NCI-H1436 treated with DMSO at 0.1 percent for 48 hours (cell line): ENCODE measurements around the gene ZXDC.

Source experiments
- DNase-seq: peaks from one replicate; lab custom pipeline; 2025; lab: John Stamatoyannopoulos, UW

ZXDC gene, protein sequence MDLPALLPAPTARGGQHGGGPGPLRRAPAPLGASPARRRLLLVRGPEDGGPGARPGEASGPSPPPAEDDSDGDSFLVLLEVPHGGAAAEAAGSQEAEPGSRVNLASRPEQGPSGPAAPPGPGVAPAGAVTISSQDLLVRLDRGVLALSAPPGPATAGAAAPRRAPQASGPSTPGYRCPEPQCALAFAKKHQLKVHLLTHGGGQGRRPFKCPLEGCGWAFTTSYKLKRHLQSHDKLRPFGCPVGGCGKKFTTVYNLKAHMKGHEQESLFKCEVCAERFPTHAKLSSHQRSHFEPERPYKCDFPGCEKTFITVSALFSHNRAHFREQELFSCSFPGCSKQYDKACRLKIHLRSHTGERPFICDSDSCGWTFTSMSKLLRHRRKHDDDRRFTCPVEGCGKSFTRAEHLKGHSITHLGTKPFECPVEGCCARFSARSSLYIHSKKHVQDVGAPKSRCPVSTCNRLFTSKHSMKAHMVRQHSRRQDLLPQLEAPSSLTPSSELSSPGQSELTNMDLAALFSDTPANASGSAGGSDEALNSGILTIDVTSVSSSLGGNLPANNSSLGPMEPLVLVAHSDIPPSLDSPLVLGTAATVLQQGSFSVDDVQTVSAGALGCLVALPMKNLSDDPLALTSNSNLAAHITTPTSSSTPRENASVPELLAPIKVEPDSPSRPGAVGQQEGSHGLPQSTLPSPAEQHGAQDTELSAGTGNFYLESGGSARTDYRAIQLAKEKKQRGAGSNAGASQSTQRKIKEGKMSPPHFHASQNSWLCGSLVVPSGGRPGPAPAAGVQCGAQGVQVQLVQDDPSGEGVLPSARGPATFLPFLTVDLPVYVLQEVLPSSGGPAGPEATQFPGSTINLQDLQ

DNA sequence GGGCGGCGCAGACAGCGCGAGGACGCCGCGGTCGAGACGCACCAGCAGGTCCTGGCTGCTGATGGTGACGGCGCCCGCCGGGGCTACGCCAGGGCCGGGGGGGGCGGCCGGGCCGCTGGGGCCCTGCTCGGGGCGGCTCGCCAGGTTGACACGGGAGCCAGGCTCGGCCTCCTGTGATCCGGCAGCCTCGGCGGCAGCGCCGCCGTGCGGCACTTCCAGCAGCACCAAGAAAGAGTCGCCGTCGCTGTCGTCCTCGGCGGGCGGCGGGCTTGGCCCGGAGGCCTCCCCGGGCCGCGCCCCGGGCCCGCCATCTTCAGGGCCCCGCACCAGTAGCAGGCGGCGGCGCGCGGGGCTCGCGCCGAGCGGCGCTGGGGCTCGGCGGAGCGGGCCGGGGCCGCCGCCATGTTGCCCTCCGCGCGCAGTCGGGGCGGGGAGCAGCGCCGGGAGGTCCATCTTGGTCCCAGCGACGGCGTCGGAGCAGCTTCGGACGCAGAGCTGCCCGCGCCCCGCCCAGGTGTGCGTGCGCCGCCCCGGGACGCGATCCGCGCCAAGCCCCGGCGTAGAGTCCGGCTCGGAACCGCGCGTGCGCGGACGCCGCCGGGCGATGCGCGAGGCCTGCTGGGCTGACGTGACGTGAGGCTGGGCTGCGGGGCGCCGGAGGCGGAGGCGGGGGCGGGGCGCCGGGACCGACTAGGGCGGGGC, at the start of gene ZXDC:
Gene ZXDC, minus strand, starts transcription at position 479 of the 702 bp plus-strand sequence. Its CDS starts 26 bp downstream, at position 453.
- peak; percentile 55 for DNase-seq

DNA sequence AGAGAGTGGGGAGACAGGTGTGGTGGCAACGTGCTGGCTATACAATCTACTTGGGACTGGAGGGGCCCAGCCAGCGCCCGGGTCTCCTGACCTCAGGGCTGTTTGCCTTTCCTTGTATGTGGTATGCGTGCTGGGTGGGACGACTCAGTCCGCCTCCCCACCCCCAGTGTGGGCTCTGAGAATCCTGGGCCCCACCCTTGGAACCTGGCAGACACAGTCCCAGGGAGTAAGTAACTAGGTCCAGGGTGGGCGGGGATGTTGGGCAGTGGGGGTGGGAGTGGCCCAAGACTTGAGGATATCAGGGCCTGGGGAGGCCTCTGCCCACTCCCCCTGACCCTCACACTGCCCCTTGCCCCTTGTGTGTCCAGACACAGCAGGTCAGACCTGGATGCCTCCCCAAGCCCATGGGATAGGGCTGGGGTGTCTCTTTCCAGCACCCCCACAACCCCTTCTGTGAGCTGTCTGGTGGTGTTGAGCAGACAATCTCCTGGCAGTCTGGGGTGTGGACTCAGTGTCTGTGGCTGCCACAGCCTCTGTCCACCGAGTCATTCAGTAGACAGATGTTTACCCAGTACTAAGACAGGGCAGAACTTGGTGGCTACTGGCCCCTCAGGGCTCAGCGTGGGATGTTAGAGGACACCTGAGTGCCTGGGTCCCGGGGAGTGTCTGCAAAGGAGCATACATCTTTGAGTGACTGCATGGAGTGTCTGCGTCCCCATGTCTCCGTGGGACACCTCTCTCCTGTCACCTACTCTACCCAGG, 49.6 kb upstream of the ZXDC start:
- no peak for DNase-seq

DNA sequence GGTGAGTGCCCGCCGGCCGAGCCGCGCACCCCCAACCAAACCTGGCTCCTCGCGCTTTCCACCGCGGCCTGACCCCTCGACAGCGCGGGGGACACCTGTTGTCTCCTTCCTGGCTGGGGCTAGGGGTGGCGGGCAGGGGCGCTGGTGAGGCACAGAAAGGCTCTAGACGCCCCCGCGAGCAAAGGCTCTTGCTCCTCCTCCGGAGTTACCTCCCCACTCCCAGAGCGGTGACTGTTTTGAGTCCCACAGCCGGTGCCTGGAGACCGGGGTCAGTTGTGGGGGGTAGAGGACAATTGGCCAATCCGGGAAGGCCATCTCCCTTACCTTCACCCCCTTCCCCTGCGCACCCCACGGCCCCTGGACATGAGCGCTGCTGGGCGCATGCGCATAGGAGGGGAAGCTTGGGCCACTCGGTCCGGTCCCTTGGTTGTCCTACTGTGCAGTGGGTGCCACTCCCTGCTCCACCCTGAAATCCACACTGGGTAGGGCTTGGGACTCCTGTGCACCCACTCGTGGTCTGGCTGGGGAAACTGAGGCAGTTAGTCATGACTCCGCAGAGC, 48.8 kb upstream of the ZXDC start:
- no peak for DNase-seq

DNA sequence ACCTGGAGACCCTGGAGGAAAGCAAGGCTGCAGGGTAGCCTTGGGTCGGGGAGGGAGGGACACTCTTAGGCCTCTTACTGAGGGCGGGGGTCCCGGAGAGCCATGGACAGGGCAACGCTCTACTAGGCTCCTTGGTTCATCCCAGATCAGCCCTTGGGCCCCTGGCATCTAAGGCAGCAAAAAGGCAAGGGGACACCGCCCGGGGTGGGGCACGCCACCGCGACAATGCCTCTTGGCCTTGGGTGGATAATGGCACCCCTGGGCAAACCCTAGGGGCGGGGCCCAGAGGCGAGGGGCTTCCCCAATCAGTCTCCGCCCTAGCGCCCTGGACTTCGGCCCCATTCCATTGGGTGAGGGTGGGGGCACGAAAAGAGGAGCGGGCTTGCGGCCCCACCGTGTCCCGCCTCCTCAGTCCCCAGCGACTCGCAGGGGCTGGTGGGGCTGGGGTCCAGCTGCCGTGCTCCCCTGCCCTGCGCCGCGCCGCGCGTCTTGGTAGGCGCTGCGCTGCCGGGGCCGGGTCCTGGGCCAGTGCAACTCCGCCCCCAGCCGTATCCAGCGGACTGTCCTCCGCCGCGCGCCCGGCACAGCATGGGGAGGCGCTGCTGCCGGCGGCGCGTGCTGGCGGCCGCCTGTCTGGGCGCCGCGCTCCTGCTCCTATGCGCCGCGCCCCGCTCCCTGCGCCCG, 48.2 kb upstream of the ZXDC start, which contains the start of gene CHST13:
Gene CHST13, plus strand, starts transcription at position 411 of the 684 bp plus-strand sequence. Its CDS starts 178 bp downstream, at position 589.
- DNase-seq, result no peak

DNA sequence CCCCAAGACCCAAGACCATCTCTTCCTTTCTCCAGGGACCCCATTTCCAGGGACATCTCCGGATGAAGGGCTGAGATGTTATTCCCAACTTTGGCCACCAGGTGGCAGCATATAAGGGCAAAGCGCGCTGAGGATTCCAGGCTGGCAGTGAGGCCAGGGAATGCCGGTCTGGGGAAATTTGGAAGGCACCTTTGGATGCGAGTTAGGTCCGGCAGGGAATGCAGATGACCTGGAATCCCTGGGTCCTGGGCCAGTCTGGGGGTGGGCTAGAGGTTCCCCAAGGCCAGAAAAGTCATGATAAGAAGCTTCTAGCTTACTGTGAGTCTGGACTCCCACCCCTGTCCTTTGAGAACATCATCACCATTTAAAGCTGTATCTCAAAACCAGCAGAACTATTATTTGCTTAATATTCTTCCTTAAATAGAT, 46.7 kb upstream of the ZXDC start:
- no peak for DNase-seq

DNA sequence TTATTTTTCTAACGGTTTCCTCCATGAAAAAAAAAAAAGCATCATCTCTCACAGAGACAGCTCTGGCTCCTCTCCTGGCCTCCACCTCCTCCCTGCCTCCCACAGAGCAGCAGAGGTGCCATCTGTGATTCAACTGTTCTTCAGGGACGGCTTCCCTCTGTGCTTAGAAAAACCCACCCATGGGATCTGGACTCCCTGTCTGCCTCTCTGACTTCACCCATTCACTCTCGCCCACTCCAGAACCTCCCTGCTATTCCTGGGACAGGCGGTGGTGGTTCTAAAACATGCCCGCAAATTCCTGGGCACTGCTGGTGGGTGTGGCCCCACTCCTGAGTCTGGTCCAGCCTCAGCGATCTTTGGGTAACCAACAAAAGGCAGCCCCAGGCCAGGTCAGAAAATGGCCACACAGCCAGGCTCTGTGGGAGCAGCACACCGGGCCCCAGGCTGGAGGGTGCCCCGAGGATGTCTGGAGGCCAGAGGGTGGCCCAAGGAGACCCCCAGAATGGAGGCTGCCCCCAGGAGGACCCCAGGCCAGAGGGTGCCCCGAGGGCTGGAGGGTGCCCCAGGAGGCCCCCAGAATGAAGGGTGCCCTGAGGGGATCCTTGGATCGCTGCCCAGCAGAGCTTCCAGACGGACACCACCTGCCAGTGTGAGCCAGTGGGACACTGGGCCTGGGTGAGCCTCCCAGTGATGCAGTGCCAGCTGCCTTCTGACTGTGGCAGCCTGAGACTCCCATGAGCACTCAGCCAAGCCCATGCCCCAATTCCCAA, 45.6 kb upstream of the ZXDC start:
- no peak for DNase-seq

DNA sequence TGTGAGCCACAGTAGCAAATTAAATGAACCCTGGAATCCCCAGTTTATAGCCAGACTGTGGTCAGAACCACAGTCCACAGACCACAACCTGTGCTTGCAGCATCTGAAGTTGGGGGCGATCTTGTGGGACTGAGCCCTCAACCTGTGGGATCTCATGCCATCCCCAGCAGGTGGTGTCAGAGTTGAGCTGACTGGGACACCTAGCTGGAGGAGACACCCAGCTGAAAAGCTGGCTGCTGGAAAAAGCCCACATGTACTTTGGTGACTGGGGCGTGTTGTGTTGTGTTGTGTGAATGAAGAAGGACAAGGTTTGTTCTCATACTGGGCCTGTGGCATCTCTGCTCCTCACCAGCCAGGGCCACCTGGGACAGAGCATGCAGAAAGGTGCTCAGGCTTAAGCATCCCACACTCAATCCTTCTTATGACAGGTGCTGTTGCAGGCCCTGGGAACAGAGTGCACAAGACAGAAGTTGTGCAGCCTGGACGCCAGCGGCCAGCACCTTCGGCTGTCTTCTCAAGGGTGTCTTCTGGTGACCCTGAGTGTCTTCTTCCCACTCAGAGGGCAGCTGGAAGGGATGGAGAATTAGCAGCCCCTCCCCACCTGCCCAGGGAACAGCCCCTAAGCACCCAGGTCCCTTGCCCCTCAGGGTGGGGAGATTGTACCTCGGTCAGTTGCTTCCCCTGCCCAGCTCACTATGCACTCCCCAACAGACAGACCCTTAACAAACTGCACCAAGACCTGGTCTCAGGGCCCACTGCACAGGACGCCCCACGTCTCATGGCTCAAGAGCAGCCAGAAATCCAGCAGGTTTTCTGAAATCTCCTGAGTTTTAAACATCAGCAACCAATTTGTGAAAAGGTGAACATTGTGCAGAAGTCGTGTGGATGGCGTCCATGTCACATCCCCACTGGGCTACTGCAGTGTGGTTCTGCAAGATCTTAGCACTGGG, 44.1 kb upstream of the ZXDC start:
- DNase-seq, result no peak

DNA sequence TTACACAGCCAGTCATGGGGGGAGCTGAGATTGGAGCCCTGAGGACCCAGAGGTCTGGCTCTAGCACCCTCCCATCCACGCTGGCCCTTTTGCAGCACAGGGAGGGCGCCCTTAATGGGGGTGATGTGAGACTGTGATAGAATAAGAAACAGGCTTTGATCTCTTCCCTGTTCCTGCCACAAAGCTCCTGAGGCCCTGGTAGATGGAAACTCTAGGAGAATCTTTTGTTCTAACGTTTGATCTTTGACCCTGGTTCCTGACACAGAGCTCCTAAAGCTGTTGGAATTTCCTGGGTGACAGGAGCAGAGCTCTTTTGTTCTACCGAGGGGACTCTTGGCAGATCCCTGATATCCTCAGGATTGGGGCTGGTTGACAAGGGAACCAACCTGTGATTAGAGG, 43.1 kb upstream of the ZXDC start:
- DNase-seq, result no peak

DNA sequence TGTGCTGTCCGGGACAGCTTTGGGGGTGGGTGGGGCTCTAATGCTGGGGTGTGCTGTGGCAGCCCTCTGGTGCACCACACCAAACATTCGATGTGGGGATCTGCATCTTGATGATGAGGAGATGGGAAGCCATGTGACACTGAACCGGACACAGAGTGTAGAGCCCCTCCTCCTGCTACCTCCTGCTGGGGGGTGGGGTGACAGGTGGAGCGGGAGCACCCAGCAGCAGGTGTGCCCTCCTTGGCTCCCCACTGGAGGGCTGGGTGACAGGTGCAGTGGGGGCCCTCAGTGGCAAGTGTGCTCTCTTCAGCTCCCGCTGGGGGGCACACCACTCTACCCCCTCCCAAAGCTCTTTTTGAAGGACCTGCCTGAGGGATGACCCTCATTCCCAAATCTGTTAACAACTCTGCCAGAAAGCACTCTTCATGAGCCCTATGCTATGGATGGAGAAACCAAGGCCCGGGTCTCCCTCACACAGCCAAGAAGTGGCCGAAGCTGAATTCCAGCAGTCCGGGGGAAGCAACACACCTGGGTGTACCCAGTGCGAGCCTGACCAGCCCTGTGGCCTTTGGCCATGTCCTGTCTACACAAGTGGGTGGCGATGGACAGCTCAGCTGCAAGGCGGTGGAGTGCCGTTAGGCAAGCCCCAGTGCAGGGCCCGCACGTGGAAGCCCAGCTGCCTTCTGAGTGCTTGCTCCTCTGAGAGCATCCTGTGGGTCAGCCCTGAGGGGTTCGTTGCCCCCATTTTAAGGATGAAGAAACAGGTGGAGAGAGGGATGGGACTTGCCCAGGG, 42.5 kb upstream of the ZXDC start:
- no peak for DNase-seq

DNA sequence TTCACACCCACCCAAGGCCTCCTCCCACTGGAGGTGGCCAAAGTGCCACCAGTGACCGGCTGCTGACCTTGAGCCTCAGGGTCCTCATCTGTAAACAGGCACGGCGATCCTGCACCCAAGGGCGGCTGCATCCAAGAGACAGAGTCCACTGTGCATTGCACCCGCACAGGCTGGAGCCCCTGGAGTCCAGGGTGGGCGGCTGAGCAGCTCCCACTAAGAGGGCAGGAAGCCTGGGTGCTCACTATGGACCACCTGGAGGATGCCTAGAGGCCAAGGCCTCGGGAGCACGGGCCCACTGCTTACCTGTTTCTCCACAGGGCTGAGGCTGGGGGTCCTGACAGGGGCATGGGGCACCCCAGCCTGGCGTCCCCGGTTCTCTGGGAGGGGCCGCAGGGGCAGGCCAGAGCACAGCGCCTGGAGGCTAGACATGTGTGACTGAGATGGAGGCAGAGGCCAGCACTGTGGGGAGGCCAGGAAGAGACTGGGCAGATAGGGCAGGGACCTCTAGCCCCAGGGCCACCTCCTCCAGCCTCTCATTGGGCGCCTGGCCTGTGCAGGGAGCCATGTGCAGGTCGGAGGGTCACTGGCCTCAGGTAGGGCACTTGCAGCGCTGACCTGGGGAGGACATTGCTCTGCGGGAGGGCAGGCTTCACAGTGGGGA, 41.7 kb upstream of the ZXDC start, which contains the start of gene UROC1:
Gene UROC1, minus strand, starts transcription at position 483 of the 661 bp plus-strand sequence. Its CDS starts 54 bp downstream, at position 429.
- DNase-seq, result no peak

DNA sequence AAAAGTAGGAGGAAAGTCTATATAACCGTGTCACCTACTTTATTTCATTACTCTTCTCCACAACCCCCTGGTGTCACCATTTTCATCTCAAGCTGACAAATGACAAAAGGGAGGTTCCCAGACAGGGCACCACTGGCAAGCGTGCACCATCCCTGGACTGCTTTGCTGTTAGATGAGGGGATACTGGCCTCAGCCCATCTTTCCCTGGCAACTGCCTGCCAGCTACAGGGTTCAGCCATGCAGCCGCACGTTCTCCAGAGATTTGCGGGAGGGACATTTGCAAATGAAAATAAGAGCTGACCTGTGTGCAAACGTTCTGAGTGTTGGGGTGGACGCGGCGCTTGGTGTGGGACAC, 41.2 kb upstream of the ZXDC start:
- no peak for DNase-seq

DNA sequence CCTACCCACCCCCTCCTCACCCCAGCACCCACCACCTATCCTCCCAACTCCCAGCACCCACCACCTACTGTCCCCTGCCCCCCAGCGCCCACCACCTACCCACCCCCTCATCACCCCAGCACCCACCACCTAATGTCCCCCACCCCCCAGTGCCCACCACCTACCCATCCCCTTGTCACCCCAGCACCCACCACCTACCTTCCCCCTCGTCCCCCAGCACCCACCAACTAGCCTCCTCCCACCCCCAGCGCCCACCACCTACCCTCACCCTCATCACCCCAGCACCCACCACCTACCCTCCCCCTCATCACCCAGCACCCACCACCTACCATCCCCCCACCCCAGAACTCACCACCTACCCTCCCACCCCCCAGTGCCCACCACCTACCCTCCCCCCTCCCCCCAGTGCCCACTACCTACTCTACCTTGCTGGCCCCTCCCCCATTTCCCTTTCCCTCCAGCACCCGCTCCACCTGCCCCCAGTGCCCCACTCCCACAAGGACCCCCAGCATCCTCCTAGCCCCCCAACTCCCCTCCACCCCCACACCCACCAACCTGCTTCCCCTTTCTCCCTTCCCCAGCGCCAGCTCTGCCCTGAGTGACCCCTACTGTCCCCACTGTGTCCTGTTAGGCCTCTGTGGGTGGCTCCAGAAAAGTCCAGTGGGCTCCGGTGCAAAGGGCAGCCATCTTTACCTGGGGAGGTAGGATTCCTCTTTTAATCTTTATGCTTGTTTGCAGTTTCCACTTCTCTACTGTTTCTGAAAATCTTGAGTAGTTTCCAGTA, 40.7 kb upstream of the ZXDC start:
- no peak for DNase-seq

DNA sequence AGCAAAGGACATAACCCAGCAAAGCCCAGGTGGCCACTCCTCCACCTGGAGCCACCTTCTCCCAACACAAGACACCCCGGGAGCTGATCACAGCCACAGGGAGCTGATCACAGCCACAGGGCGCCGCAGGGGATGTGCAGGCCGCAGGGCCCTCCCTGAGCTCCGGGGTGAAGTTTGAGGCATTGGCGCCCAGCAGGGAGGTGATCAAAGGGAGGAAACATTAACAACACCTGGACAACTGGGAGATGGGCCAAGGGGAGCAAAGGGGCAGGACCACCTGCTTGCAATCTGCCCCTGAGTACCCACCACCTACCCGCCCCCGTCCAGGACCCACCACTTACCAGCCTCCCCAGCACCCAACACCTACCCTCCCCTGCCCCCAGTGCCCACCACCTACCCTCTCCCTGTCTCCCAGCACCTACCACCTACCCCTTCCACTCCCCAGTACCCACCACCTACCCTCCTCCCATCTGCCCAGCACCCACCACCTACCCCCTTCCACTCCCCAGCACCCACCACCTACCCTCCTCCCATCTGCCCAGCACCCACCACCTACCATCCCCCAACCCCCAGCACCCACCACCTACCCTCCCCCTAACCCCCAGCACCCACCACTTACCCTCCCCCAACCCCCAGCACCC, 39.5 kb upstream of the ZXDC start:
- no peak for DNase-seq

DNA sequence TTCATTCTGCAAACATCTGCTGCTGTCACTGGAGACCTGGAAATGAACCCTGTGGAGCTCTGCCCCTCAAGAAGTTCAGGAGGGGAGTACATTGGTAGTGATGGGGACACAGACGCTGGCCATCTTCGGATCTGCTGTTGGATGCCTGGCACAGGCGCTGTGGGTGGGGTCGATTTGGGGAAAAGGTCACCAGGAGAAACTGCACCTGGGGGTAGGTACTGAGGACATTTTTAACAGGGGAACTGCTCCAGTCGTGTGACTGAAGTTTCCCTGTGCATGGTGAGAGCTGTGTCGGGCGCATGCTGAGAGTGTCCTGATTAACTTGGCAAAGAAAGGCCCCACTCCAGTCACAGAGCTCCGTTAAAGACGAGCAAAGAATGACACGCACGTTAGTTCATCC, 38.5 kb upstream of the ZXDC start:
- DNase-seq, result no peak

DNA sequence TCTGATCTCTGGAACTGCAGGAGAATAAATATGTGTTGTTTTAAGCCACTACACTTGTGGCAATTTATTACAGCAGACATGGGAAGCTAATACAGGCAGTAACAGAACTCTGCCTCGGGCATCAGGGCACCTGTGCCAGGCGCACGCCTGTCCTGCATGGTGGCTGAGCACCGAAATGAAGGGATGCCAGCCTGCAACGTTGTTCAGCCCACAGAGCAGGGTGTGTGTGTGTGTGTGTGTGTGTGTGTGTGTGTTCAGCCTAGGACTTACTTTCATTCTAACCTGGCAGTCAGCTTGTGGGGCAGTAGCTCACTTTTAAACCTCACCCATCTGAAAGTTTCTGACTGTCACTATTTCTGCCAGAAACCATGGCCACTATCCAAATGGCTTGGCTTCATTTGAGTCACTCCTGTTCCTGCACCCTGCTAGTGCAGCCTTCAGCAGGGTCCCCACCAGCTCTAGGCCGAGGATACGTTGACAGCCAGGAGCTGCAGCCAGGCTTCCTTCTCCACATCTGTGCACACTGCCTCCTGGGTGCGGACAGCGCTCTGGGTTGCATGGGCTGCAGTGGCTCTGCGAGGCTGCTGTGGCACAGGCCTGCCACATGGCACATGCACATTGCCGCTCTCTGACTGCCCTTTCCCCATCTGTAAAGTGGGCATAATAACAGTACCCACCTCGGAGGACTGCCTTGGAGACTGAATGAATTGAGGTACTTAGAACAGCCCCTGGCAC, 37.4 kb upstream of the ZXDC start:
- no peak for DNase-seq
